T-helper 1 cell (primary cell): ENCODE results near the gene PTPRA.
A peak's percentile ranks its signal among the peaks of the same experiment; 100 is the strongest.
"Not testable (repeated sequence)": the region's sequence is repeated elsewhere in the genome, so short reads cannot be mapped to it uniquely, and the experiment has no call there.

Experiments used
- DNase-seq, 5 donors: peaks; one replicate each; pipeline ENCODE4 v3.0.0-alpha.2; 2012 to 2020

Gene PTPRA

GRCh38 chr20:3003416-3003815 lies 130.1 kb downstream of the PTPRA start:
- no peak for DNase-seq

GRCh38 chr20:3010985-3011723 lies 137.9 kb downstream of the PTPRA start:
- DNase-seq: peak in 1 of 5 donors; percentile 47

GRCh38 chr20:3011752-3012151 lies 138.5 kb downstream of the PTPRA start:
- peak in 1 of 5 donors; percentile 69 for DNase-seq

GRCh38 chr20:3013771-3014170 lies 140.5 kb downstream of the PTPRA start:
- DNase-seq: no peak

GRCh38 chr20:3014179-3014578 lies 140.9 kb downstream of the PTPRA start:
- no peak for DNase-seq

GRCh38 chr20:3014662-3015061 lies 141.4 kb downstream of the PTPRA start:
- peak in 1 of 5 donors; percentile 58 for DNase-seq

GRCh38 chr20:3015302-3015701 lies 142.0 kb downstream of the PTPRA start:
- not testable (repeated sequence) for DNase-seq

- no peak for DNase-seq
Observed at GRCh38 chr20:3021327-3021726, 148.0 kb downstream of the PTPRA start.

GRCh38 chr20:3021777-3022176 lies 148.5 kb downstream of the PTPRA start:
- no peak for DNase-seq

- DNase-seq: not testable (repeated sequence)
Observed at GRCh38 chr20:3022559-3023490, 149.5 kb downstream of the PTPRA start.

GRCh38 chr20:3027987-3028386 lies 154.7 kb downstream of the PTPRA start:
- DNase-seq: no peak

GRCh38 chr20:3031524-3032147 lies 158.4 kb downstream of the PTPRA start:
- no peak for DNase-seq

GRCh38 chr20:3032624-3033023 lies 159.3 kb downstream of the PTPRA start:
- no peak for DNase-seq

- DNase-seq: no peak
Observed at GRCh38 chr20:3037654-3038053, 164.4 kb downstream of the PTPRA start.

GRCh38 chr20:3038454-3038853 lies 165.2 kb downstream of the PTPRA start:
- no peak for DNase-seq

- DNase-seq: no peak
Observed at GRCh38 chr20:3039426-3039825, 166.1 kb downstream of the PTPRA start.

- DNase-seq: no peak
Observed at GRCh38 chr20:3040086-3040485, 166.8 kb downstream of the PTPRA start.

- no peak for DNase-seq
Observed at GRCh38 chr20:3041854-3042409, 168.7 kb downstream of the PTPRA start.

GRCh38 chr20:3042625-3043024 lies 169.3 kb downstream of the PTPRA start:
- DNase-seq: no peak

- DNase-seq: no peak
Observed at GRCh38 chr20:3043322-3043721, 170.0 kb downstream of the PTPRA start, which contains the start of gene GNRH2. Gene GNRH2 (plus strand): TSS chr20:3043622. CDS start chr20:3044415, 793 bp downstream.

GRCh38 chr20:3044336-3044965 lies 171.2 kb downstream of the PTPRA start:
- DNase-seq: no peak
